HEK293T (cell line): ENCODE measurements around the gene KIF17.
A peak's percentile ranks its signal among the peaks of the same experiment; 100 is the strongest.

Experiments
- CTCF ChIA-PET: fragments of 350-600 bp; formaldehyde crosslinking; extraction: SDS; loops from one replicate; lab custom pipeline; 2021; ENCODE audit warnings: antibody characterized with exemption, inconsistent platforms; lab: Yijun Ruan, JAX
- POLR2A ChIA-PET: fragments of 350-600 bp; formaldehyde crosslinking; extraction: SDS; loops from one replicate; lab custom pipeline; 2020; ENCODE audit warnings: antibody characterized with exemption, inconsistent platforms; lab: Yijun Ruan, JAX
- DNase-seq: peaks from one replicate; pipeline ENCODE4 v3.0.0; 2012; ENCODE audit warnings: mixed read lengths; ENCODE audit errors: extremely low spot score
- ARNT ChIP-seq: fragments of 450-650 bp; IDR thresholded peaks from 2 replicates; pipeline ENCODE4 v1.6.1; 2017; ENCODE audit warnings: mild to moderate bottlenecking
- BHLHE40 ChIP-seq: fragments of 450-650 bp; IDR thresholded peaks from 2 replicates; pipeline ENCODE4 v1.6.1; 2016; ENCODE audit warnings: mild to moderate bottlenecking, moderate library complexity, borderline replicate concordance
- CTBP1 ChIP-seq: fragments of 450-650 bp; IDR thresholded peaks from 2 replicates; pipeline ENCODE4 v1.6.1; 2016; ENCODE audit warnings: borderline replicate concordance
- ELF4 ChIP-seq: fragments of 450-650 bp; IDR thresholded peaks from 2 replicates; pipeline ENCODE4 v1.6.1; 2017; ENCODE audit warnings: antibody characterized with exemption
- FOXA1 ChIP-seq: fragments of 450-650 bp; IDR thresholded peaks from 2 replicates; pipeline ENCODE4 v1.6.1; 2016; ENCODE audit warnings: mild to moderate bottlenecking
- FOXK2 ChIP-seq: fragments of 450-650 bp; IDR thresholded peaks from 2 replicates; pipeline ENCODE4 v1.6.1; 2016; ENCODE audit warnings: mild to moderate bottlenecking
- FOXM1 ChIP-seq: fragments of 450-650 bp; IDR thresholded peaks from 2 replicates; pipeline ENCODE4 v1.6.1; 2017; ENCODE audit warnings: mild to moderate bottlenecking, borderline replicate concordance
- HDGF ChIP-seq: fragments of 450-650 bp; IDR thresholded peaks from 2 replicates; pipeline ENCODE4 v1.6.1; 2017; ENCODE audit warnings: antibody characterized with exemption, borderline replicate concordance
- L3MBTL2 ChIP-seq: fragments of 450-650 bp; conservative IDR thresholded peaks from 2 replicates; pipeline ENCODE4 v1.6.1; 2016; ENCODE audit warnings: mild to moderate bottlenecking
- LEF1 ChIP-seq: fragments of 450-650 bp; IDR thresholded peaks from 2 replicates; pipeline ENCODE4 v1.6.1; 2017; ENCODE audit warnings: mild to moderate bottlenecking, borderline replicate concordance
- NFRKB ChIP-seq: fragments of 450-650 bp; IDR thresholded peaks from 2 replicates; pipeline ENCODE4 v1.6.1; 2016; ENCODE audit warnings: mild to moderate bottlenecking, moderate library complexity
- SP1 ChIP-seq: fragments of 450-650 bp; IDR thresholded peaks from 2 replicates; pipeline ENCODE4 v1.6.1; 2017
- SUZ12 ChIP-seq: fragments of 450-650 bp; IDR thresholded peaks from 2 replicates; pipeline ENCODE4 v1.6.1; 2016; ENCODE audit warnings: mild to moderate bottlenecking
- TARDBP ChIP-seq: fragments of 450-650 bp; IDR thresholded peaks from 2 replicates; pipeline ENCODE4 v1.6.1; 2016
- ZNF384 ChIP-seq: fragments of 450-650 bp; IDR thresholded peaks from 2 replicates; pipeline ENCODE4 v1.6.1; 2016
- TF ChIP-seq, protein P1 (sequence below): fragments of 450-650 bp; IDR thresholded peaks from 2 replicates; pipeline ENCODE4 v1.6.1; 2016

KIF17 gene

DNA sequence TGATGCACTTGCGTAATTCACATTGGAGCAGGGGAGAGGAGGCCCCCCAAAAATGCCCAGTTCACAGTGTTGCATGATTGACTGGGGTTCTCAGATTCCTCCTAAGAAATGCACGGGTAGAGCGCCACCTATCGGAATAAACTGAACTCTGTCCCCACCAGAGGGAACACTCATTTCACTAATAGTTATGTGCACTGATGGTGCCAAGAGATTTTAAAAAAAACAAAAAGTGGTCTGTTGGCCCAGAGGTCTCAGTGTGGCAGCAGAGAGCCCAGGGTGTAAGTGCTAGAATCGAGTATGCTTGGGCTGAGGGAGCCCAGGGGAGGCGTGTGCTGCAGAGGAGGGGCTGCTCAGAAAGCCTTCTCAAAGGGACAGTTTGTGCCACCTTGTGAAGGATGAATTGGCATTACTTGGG lies 77.6 kb downstream of the KIF17 start:
- CTCF ChIA-PET: interaction anchor here (1.0 kb wide), 1 partner anchor 65 kb away, joined by 4 read pairs; no protein-coding TSS in a partner anchor
- POLR2A ChIA-PET: no interaction called here
- TF ChIP-seq L3MBTL2: no peak
- TF ChIP-seq ZNF384: no peak
- no peak for TF ChIP-seq FOXA1
- TF ChIP-seq ELF4: no peak
- no peak for TF ChIP-seq HDGF
- TF ChIP-seq, protein P1, sequence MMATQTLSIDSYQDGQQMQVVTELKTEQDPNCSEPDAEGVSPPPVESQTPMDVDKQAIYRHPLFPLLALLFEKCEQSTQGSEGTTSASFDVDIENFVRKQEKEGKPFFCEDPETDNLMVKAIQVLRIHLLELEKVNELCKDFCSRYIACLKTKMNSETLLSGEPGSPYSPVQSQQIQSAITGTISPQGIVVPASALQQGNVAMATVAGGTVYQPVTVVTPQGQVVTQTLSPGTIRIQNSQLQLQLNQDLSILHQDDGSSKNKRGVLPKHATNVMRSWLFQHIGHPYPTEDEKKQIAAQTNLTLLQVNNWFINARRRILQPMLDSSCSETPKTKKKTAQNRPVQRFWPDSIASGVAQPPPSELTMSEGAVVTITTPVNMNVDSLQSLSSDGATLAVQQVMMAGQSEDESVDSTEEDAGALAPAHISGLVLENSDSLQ: peak; percentile 75
- TF ChIP-seq SP1: no peak
- DNase-seq: peak; percentile 59

DNA sequence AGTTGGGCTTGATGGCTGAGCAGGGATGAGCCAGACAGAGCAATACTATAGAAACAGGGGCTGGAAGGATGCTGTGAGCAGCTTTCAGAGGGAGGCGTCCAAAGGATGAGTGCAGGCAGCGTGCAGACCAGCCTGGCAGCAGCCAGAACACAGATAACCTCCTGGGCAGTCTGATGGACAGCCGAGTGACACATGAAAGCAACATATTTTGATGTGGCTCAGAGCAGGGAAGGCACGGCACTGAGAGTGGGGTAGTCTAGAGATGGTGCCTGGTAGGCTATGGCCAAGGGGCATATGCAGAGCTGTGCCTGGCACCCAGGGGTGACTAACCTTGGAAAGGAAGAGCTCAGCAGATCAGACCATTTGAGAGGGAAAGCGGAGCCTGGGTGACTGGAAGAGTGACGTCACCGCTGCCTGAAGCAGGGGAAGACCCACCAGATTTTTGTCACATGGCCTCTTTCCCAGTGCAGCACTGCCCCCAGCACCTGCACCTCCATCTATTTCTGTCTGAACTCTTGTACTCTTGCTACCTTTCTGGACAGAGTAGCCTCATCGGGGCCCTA lies 80.9 kb downstream of the KIF17 start:
- POLR2A ChIA-PET: interaction anchor here (1.5 kb wide), 1 partner anchor 24 kb away, joined by 4 read pairs; the partner anchor contains the start of gene DDOST
- CTCF ChIA-PET: interaction anchor here (0.7 to 1.2 kb wide), 3 partner anchors 46 to 102 kb away, joined by 3 to 4 read pairs (median 3); no protein-coding TSS in a partner anchor
- DNase-seq: no peak
- TF ChIP-seq CTBP1: no peak
- TF ChIP-seq L3MBTL2: no peak
- no peak for TF ChIP-seq ARNT
- no peak for TF ChIP-seq FOXM1
- TF ChIP-seq ELF4: no peak
- TF ChIP-seq HDGF: no peak
- TF ChIP-seq FOXK2: no peak
- TF ChIP-seq, protein P1: no peak
- TF ChIP-seq NFRKB: no peak
- no peak for TF ChIP-seq SUZ12
- TF ChIP-seq FOXA1: no peak
- TF ChIP-seq TARDBP: no peak
- no peak for TF ChIP-seq SP1
- TF ChIP-seq BHLHE40: no peak
- no peak for TF ChIP-seq ZNF384
- TF ChIP-seq LEF1: no peak

- ChIA-PET POLR2A (interaction anchor here (1.2 to 2.6 kb wide), 6 partner anchors 14 to 82 kb away, joined by 4 to 27 read pairs (median 14); partner anchors contain the start of genes CDA, DDOST and FAM43B), CTCF (interaction anchor here (0.6 to 1.3 kb wide), 2 partner anchors 27 to 60 kb away, joined by 3 to 6 read pairs; partner anchors contain the start of gene DDOST)
- TF ChIP-seq HDGF (no peak), SP1 (no peak), BHLHE40 (no peak), LEF1 (no peak), FOXA1 (no peak), L3MBTL2 (no peak), ARNT (no peak)
- DNase-seq: peak; percentile 55
Measured at GRCh38 chr1:20634594-20635084, 83.2 kb downstream of the KIF17 start.

GRCh38 chr1:20634065-20634593 lies 83.7 kb downstream of the KIF17 start:
- ChIA-PET CTCF (interaction anchor here (0.6 to 4.6 kb wide), 9 partner anchors 10 to 691 kb away, joined by 3 to 39 read pairs (median 3); partner anchors contain the start of genes CDA and DDOST), POLR2A (interaction anchor here (0.5 to 2.6 kb wide), 27 partner anchors 9 to 153 kb away, joined by 3 to 27 read pairs (median 4); partner anchors contain the start of genes CDA, DDOST, FAM43B and HP1BP3)
- TF ChIP-seq SUZ12: no peak
- TF ChIP-seq SP1: no peak
- no peak for TF ChIP-seq LEF1
- TF ChIP-seq BHLHE40: no peak
- no peak for TF ChIP-seq L3MBTL2
- TF ChIP-seq, protein P1: no peak
- TF ChIP-seq FOXA1: no peak
- TF ChIP-seq TARDBP: no peak
- TF ChIP-seq ZNF384: no peak
- TF ChIP-seq HDGF: no peak
- TF ChIP-seq FOXK2: no peak
- TF ChIP-seq ELF4: no peak
- TF ChIP-seq FOXM1: no peak
- no peak for TF ChIP-seq ARNT
- no peak for TF ChIP-seq CTBP1
- no peak for DNase-seq

GRCh38 chr1:20633190-20634064 lies 84.4 kb downstream of the KIF17 start, which contains the start of gene PINK1:
TSS of gene PINK1 (plus strand) at chr1:20633458. CDS start at chr1:20633549, 91 bp downstream.
- POLR2A ChIA-PET: interaction anchor here (0.5 to 2.6 kb wide), 27 partner anchors 9 to 153 kb away, joined by 3 to 27 read pairs (median 4); partner anchors contain the start of genes CDA, DDOST, FAM43B and HP1BP3
- TF ChIP-seq ARNT: 0 out of 2 replicates have a peak, but pooled peaks have one; percentile 19
- TF ChIP-seq L3MBTL2: peak; percentile 86
- no peak for TF ChIP-seq TARDBP
- CTCF ChIA-PET: interaction anchor here (0.6 to 4.6 kb wide), 16 partner anchors 9 to 691 kb away, joined by 3 to 39 read pairs (median 4); partner anchors contain the start of genes CDA, DDOST and FAM43B
- DNase-seq: peak; percentile 91
